ENCODE data around the gene OR51V1.
"Not testable (repeated sequence)": the region's sequence is repeated elsewhere in the genome, so short reads cannot be mapped to it uniquely, and the experiment has no call there.

OR51V1 gene

GRCh38 chr11:5178046-5178837, 22.2 kb downstream of the OR51V1 start:
- Histone ChIP-seq H3K4me1 (ENCODE audit: insufficient read depth, low read length, poor library complexity, severe bottlenecking) (no peaks in the 10 kb centered on the region), H3K9ac (ENCODE audit: low read depth, low read length, poor library complexity, severe bottlenecking) (no peak overlapping the region), H3K79me2 (ENCODE audit: insufficient read depth, low read length) (no peaks in the 10 kb centered on the region), H3K4me3 (ENCODE audit: low read length, poor library complexity, severe bottlenecking) (no peak overlapping the region), H3K9me2 (replicated peaks; ENCODE audit: low read depth, low read length) (no peaks in the 10 kb centered on the region), H3K27me3 (ENCODE audit: insufficient read depth, low read length, poor library complexity, severe bottlenecking) (no peaks in the 10 kb centered on the region), H3K36me3 (ENCODE audit: insufficient read depth, low read length) (no peaks in the 10 kb centered on the region), H3F3A (ENCODE audit: low read depth) (no peaks in the 10 kb centered on the region), H3K4me2 (ENCODE audit: low read depth, low read length, poor library complexity, severe bottlenecking) (no peak overlapping the region), H2AFZ (ENCODE audit: low read length) (no peak overlapping the region), H3K9me3 (ENCODE audit: insufficient read depth, low read depth, low read length) (no peaks in the 10 kb centered on the region), H4K20me1 (ENCODE audit: insufficient read depth, low read length, poor library complexity, severe bottlenecking) (no peaks in the 10 kb centered on the region)
- TF ChIP-seq EZH2phosphoT487 (IDR thresholded peaks at IDR 0.05; ENCODE audit: borderline replicate concordance) (no peak), CTCF (conservative IDR thresholded peaks at IDR 0.05; ENCODE audit: low read length) (no peak)

GRCh38 chr11:5174934-5175333, 25.5 kb downstream of the OR51V1 start:
- Histone ChIP-seq H3K27me3 (ENCODE audit: insufficient read depth, low read length, poor library complexity, severe bottlenecking) (no peaks in the 10 kb centered on the region), H4K20me1 (ENCODE audit: insufficient read depth, low read length, poor library complexity, severe bottlenecking) (no peaks in the 10 kb centered on the region), H3K4me1 (ENCODE audit: insufficient read depth, low read length, poor library complexity, severe bottlenecking) (no peaks in the 10 kb centered on the region), H3K4me2 (ENCODE audit: low read depth, low read length, poor library complexity, severe bottlenecking) (no peak overlapping the region), H3K36me3 (ENCODE audit: insufficient read depth, low read length) (no peaks in the 10 kb centered on the region), H3F3A (ENCODE audit: low read depth) (no peaks in the 10 kb centered on the region), H3K9ac (ENCODE audit: low read depth, low read length, poor library complexity, severe bottlenecking) (no peak overlapping the region), H2AFZ (ENCODE audit: low read length) (no peak overlapping the region), H3K79me2 (ENCODE audit: insufficient read depth, low read length) (no peaks in the 10 kb centered on the region), H3K4me3 (ENCODE audit: low read length, poor library complexity, severe bottlenecking) (no peak overlapping the region), H3K9me3 (ENCODE audit: insufficient read depth, low read depth, low read length) (no peaks in the 10 kb centered on the region), H3K9me2 (replicated peaks; ENCODE audit: low read depth, low read length) (no peaks in the 10 kb centered on the region)
- TF ChIP-seq CTCF (conservative IDR thresholded peaks at IDR 0.05; ENCODE audit: low read length) (no peak), EZH2phosphoT487 (IDR thresholded peaks at IDR 0.05; ENCODE audit: borderline replicate concordance) (no peak)

- Histone ChIP-seq H3K4me2 (ENCODE audit: low read depth, low read length, poor library complexity, severe bottlenecking) (no peak overlapping the region), H3K4me1 (ENCODE audit: insufficient read depth, low read length, poor library complexity, severe bottlenecking) (no peaks in the 10 kb centered on the region), H3K9me3 (ENCODE audit: insufficient read depth, low read depth, low read length) (no peaks in the 10 kb centered on the region), H4K20me1 (ENCODE audit: insufficient read depth, low read length, poor library complexity, severe bottlenecking) (no peaks in the 10 kb centered on the region), H3K9ac (ENCODE audit: low read depth, low read length, poor library complexity, severe bottlenecking) (no peak overlapping the region), H3K79me2 (ENCODE audit: insufficient read depth, low read length) (no peaks in the 10 kb centered on the region), H3K9me2 (replicated peaks; ENCODE audit: low read depth, low read length) (no peaks in the 10 kb centered on the region), H3K4me3 (ENCODE audit: low read length, poor library complexity, severe bottlenecking) (no peak overlapping the region), H2AFZ (ENCODE audit: low read length) (no peak overlapping the region), H3K36me3 (ENCODE audit: insufficient read depth, low read length) (no peaks in the 10 kb centered on the region), H3F3A (ENCODE audit: low read depth) (no peaks in the 10 kb centered on the region), H3K27me3 (ENCODE audit: insufficient read depth, low read length, poor library complexity, severe bottlenecking) (no peaks in the 10 kb centered on the region)
- TF ChIP-seq EZH2phosphoT487 (IDR thresholded peaks at IDR 0.05; ENCODE audit: borderline replicate concordance) (no peak), CTCF (conservative IDR thresholded peaks at IDR 0.05; ENCODE audit: low read length) (no peak)
Measured at GRCh38 chr11:5171856-5172255, 28.6 kb downstream of the OR51V1 start.

GRCh38 chr11:5165898-5166297, 34.6 kb downstream of the OR51V1 start:
- H3K79me2 ChIP-seq (ENCODE audit: insufficient read depth, low read length); H3K4me1 ChIP-seq (ENCODE audit: insufficient read depth, low read length, poor library complexity, severe bottlenecking); H3K36me3 ChIP-seq (ENCODE audit: insufficient read depth, low read length); H3K9ac ChIP-seq (ENCODE audit: low read depth, low read length, poor library complexity, severe bottlenecking); H2AFZ ChIP-seq (ENCODE audit: low read length); H3K4me2 ChIP-seq (ENCODE audit: low read depth, low read length, poor library complexity, severe bottlenecking); H3K9me3 ChIP-seq (ENCODE audit: insufficient read depth, low read depth, low read length); H3K4me3 ChIP-seq (ENCODE audit: low read length, poor library complexity, severe bottlenecking); H3K9me2 ChIP-seq (replicated peaks; ENCODE audit: low read depth, low read length); H4K20me1 ChIP-seq (ENCODE audit: insufficient read depth, low read length, poor library complexity, severe bottlenecking); H3F3A ChIP-seq (ENCODE audit: low read depth); H3K27me3 ChIP-seq (ENCODE audit: insufficient read depth, low read length, poor library complexity, severe bottlenecking): not testable (repeated sequence)

GRCh38 chr11:5164807-5165206, 35.7 kb downstream of the OR51V1 start:
- H3K4me2 ChIP-seq (ENCODE audit: low read depth, low read length, poor library complexity, severe bottlenecking); H3F3A ChIP-seq (ENCODE audit: low read depth); H3K9me2 ChIP-seq (replicated peaks; ENCODE audit: low read depth, low read length); H3K79me2 ChIP-seq (ENCODE audit: insufficient read depth, low read length); H4K20me1 ChIP-seq (ENCODE audit: insufficient read depth, low read length, poor library complexity, severe bottlenecking); H3K27me3 ChIP-seq (ENCODE audit: insufficient read depth, low read length, poor library complexity, severe bottlenecking); H2AFZ ChIP-seq (ENCODE audit: low read length); H3K9ac ChIP-seq (ENCODE audit: low read depth, low read length, poor library complexity, severe bottlenecking); H3K4me1 ChIP-seq (ENCODE audit: insufficient read depth, low read length, poor library complexity, severe bottlenecking); H3K4me3 ChIP-seq (ENCODE audit: low read length, poor library complexity, severe bottlenecking); H3K9me3 ChIP-seq (ENCODE audit: insufficient read depth, low read depth, low read length); H3K36me3 ChIP-seq (ENCODE audit: insufficient read depth, low read length): not testable (repeated sequence)

Measured in Loucy (cell line).